ENCODE results near the gene ANKRD2.
"Not testable (repeated sequence)": the region's sequence is repeated elsewhere in the genome, so short reads cannot be mapped to it uniquely, and the experiment has no call there.

The ANKRD2 gene

GRCh38 chr10:97561386-97562077, 11.0 kb upstream of the ANKRD2 start:
- H3K27me3 ChIP-seq (ENCODE audit: insufficient read depth, low read length, poor library complexity); H3K9ac ChIP-seq (ENCODE audit: low read depth, low read length); ATAC-seq (ENCODE audit: insufficient read depth, low read depth); H3K4me3 ChIP-seq (ENCODE audit: low read depth in 1 of 2, low read length in 2 of 2); H2AFZ ChIP-seq (ENCODE audit: low read depth, low read length); H4K20me1 ChIP-seq (ENCODE audit: insufficient read depth, low read length); H3K36me3 ChIP-seq (ENCODE audit: insufficient read depth, low read length); H3K4me1 ChIP-seq (ENCODE audit: insufficient read depth, low read length); H3K27ac ChIP-seq (ENCODE audit: low read length); H3K4me2 ChIP-seq (ENCODE audit: insufficient read depth, low read length); DNase-seq; H3K79me2 ChIP-seq (ENCODE audit: insufficient read depth, low read length); H3K9me3 ChIP-seq (ENCODE audit: insufficient read depth, low read length, severe bottlenecking): not testable (repeated sequence)

GRCh38 chr10:97562329-97562728, 10.2 kb upstream of the ANKRD2 start:
- DNase-seq; H3K9me3 ChIP-seq (ENCODE audit: insufficient read depth, low read length, severe bottlenecking); H3K4me1 ChIP-seq (ENCODE audit: insufficient read depth, low read length); H3K4me2 ChIP-seq (ENCODE audit: insufficient read depth, low read length); H2AFZ ChIP-seq (ENCODE audit: low read depth, low read length); H3K9ac ChIP-seq (ENCODE audit: low read depth, low read length); ATAC-seq (ENCODE audit: insufficient read depth, low read depth); H3K36me3 ChIP-seq (ENCODE audit: insufficient read depth, low read length); H3K4me3 ChIP-seq (ENCODE audit: low read depth in 1 of 2, low read length in 2 of 2); H3K27me3 ChIP-seq (ENCODE audit: insufficient read depth, low read length, poor library complexity); H4K20me1 ChIP-seq (ENCODE audit: insufficient read depth, low read length); H3K27ac ChIP-seq (ENCODE audit: low read length); H3K79me2 ChIP-seq (ENCODE audit: insufficient read depth, low read length): not testable (repeated sequence)

DNA sequence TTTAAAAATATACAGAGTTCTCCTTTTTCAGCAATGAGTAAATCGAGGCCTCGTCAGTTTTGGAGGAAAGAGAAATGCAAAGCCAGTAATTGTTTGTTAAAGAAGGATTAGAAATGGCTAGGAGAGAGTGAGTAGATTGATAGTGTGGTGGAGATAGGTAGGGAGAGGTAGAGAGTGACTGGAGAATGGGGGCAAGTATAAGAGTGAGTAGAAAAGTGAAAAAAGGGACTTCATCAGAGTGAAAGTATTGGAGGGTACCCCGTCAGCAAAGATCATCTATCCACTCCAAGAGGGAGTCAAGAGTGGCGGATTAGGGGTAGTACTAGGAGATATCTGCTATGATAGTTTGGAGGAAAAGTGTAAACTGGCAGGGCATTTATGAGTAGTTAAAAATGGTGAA, 9.2 kb upstream of the ANKRD2 start:
- Histone ChIP-seq H3K36me3 (ENCODE audit: insufficient read depth, low read length) (no peaks in the 10 kb centered on the region), H3K9me3 (ENCODE audit: insufficient read depth, low read length, severe bottlenecking) (no peaks in the 10 kb centered on the region), H3K4me2 (ENCODE audit: insufficient read depth, low read length) (no peak overlapping the region), H3K4me1 (ENCODE audit: insufficient read depth, low read length) (no peaks in the 10 kb centered on the region), H3K4me3 (ENCODE audit: low read depth in 1 of 2, low read length in 2 of 2) (no peak overlapping the region), H3K27me3 (ENCODE audit: insufficient read depth, low read length, poor library complexity) (no peaks in the 10 kb centered on the region), H4K20me1 (ENCODE audit: insufficient read depth, low read length) (no peaks in the 10 kb centered on the region), H3K27ac (ENCODE audit: low read length) (no peak overlapping the region), H3K9ac (ENCODE audit: low read depth, low read length) (no peak overlapping the region), H2AFZ (ENCODE audit: low read depth, low read length) (no peak overlapping the region), H3K79me2 (ENCODE audit: insufficient read depth, low read length) (no peaks in the 10 kb centered on the region)
- no peak for ATAC-seq (ENCODE audit: insufficient read depth, low read depth)
- no peak for DNase-seq
- TF ChIP-seq EZH2 (IDR thresholded peaks at IDR 0.05; ENCODE audit: borderline replicate concordance, low read depth, low read length, severe bottlenecking): no peak
- TF ChIP-seq, protein P1, sequence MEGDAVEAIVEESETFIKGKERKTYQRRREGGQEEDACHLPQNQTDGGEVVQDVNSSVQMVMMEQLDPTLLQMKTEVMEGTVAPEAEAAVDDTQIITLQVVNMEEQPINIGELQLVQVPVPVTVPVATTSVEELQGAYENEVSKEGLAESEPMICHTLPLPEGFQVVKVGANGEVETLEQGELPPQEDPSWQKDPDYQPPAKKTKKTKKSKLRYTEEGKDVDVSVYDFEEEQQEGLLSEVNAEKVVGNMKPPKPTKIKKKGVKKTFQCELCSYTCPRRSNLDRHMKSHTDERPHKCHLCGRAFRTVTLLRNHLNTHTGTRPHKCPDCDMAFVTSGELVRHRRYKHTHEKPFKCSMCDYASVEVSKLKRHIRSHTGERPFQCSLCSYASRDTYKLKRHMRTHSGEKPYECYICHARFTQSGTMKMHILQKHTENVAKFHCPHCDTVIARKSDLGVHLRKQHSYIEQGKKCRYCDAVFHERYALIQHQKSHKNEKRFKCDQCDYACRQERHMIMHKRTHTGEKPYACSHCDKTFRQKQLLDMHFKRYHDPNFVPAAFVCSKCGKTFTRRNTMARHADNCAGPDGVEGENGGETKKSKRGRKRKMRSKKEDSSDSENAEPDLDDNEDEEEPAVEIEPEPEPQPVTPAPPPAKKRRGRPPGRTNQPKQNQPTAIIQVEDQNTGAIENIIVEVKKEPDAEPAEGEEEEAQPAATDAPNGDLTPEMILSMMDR (IDR thresholded peaks at IDR 0.05; ENCODE audit: borderline replicate concordance, extremely low read depth, low read length, poor library complexity, severe bottlenecking): no peak

GRCh38 chr10:97564776-97565175, 7.8 kb upstream of the ANKRD2 start:
- Histone ChIP-seq H2AFZ (ENCODE audit: low read depth, low read length) (no peak overlapping the region), H3K9me3 (ENCODE audit: insufficient read depth, low read length, severe bottlenecking) (no peaks in the 10 kb centered on the region), H3K4me3 (ENCODE audit: low read depth in 1 of 2, low read length in 2 of 2) (no peak overlapping the region), H3K4me1 (ENCODE audit: insufficient read depth, low read length) (no peaks in the 10 kb centered on the region), H3K36me3 (ENCODE audit: insufficient read depth, low read length) (no peaks in the 10 kb centered on the region), H3K27ac (ENCODE audit: low read length) (no peak overlapping the region), H4K20me1 (ENCODE audit: insufficient read depth, low read length) (no peaks in the 10 kb centered on the region), H3K79me2 (ENCODE audit: insufficient read depth, low read length) (no peaks in the 10 kb centered on the region), H3K9ac (ENCODE audit: low read depth, low read length) (no peak overlapping the region), H3K4me2 (ENCODE audit: insufficient read depth, low read length) (no peak overlapping the region), H3K27me3 (ENCODE audit: insufficient read depth, low read length, poor library complexity) (no peaks in the 10 kb centered on the region)
- DNase-seq (no peak), ATAC-seq (ENCODE audit: insufficient read depth, low read depth) (no peak)
- TF ChIP-seq, protein P1 (IDR thresholded peaks at IDR 0.05; ENCODE audit: borderline replicate concordance, extremely low read depth, low read length, poor library complexity, severe bottlenecking): no peak
- no peak for TF ChIP-seq EZH2 (IDR thresholded peaks at IDR 0.05; ENCODE audit: borderline replicate concordance, low read depth, low read length, severe bottlenecking)

All from DND-41 (cell line).